OCI-LY7 (cell line): Measurements from ENCODE around the gene KLK6.

Experiments
- EZH2phosphoT487 ChIP-seq: fragments of 200-600 bp; sonication (generic); IDR thresholded peaks from 2 replicates; pipeline ENCODE4 v1.6.1; 2018; ENCODE audit warnings: low read depth, borderline replicate concordance, mild to moderate bottlenecking, mixed run types, antibody characterized with exemption, low read length, moderate library complexity, mixed read lengths
- TF ChIP-seq, protein P1 (sequence below): fragments of 200-600 bp; sonication (generic); conservative IDR thresholded peaks from 2 replicates; pipeline ENCODE4 v1.5.1; 2014; ENCODE audit warnings: mild to moderate bottlenecking, antibody characterized with exemption, low read length, moderate library complexity, mixed read lengths

DNA sequence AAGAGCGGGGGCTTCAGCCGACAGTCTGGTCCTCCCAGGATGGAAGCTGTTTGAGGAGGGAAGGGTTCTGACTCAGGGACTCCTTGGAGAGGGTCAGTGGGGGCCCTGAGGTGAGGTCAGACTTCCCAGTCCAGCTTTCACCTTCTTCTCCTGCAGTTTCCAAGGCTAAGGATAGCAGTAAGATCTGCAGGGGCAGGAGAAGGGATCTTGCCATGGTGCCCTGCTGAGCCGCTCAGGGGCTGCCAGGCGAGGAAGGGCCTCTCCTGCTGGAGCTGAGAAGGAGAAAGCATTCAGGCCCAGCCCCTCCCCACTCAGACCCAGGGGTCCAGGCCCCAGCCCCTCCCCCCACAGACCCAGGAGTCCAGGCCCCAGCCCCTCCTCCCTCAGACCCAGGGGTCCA lies 12.8 kb upstream of the KLK6 start:
- TF ChIP-seq, protein P1, sequence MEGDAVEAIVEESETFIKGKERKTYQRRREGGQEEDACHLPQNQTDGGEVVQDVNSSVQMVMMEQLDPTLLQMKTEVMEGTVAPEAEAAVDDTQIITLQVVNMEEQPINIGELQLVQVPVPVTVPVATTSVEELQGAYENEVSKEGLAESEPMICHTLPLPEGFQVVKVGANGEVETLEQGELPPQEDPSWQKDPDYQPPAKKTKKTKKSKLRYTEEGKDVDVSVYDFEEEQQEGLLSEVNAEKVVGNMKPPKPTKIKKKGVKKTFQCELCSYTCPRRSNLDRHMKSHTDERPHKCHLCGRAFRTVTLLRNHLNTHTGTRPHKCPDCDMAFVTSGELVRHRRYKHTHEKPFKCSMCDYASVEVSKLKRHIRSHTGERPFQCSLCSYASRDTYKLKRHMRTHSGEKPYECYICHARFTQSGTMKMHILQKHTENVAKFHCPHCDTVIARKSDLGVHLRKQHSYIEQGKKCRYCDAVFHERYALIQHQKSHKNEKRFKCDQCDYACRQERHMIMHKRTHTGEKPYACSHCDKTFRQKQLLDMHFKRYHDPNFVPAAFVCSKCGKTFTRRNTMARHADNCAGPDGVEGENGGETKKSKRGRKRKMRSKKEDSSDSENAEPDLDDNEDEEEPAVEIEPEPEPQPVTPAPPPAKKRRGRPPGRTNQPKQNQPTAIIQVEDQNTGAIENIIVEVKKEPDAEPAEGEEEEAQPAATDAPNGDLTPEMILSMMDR, result no peak
- no peak for TF ChIP-seq EZH2phosphoT487
